Lower leg skin (tissue), 4 donors: ENCODE data around the gene TEPSIN. TPM values are rescaled to one million over a fixed set of nuclear protein-coding genes. Genes with fewer than 3 reads are reported as not detected.

Source experiments
- DNase-seq, 2 donors: peaks; one replicate each; pipeline ENCODE4 v3.0.0-alpha.2; 2019; ENCODE audit warnings: low spot score in 2 of 2
- H3K4me3 ChIP-seq: fragments of 200-600 bp; sonication (generic); 2 replicates; pipeline ENCODE4 v1.5.1; 2017; ENCODE audit warnings: mild to moderate bottlenecking, low read depth; ENCODE audit not compliant: poor library complexity, severe bottlenecking
- POLR2A ChIP-seq, 2 donors: fragments of 450-650 bp; IDR thresholded peaks; one replicate each; pipeline ENCODE4 v1.6.1; 2016 to 2017; ENCODE audit warnings: antibody characterized with exemption in 2 of 2, mild to moderate bottlenecking in 1 of 2, moderate library complexity in 1 of 2
- WGBS, 2 donors: methylation state at CpG; one replicate each; pipeline ENCODE4 v1.1.5; 2018; 5-methylcytosine and 5-hydroxymethylcytosine counted together
- intact Hi-C: fragments of 100-400 bp; cut with DNase I; formaldehyde crosslinking; loops from one replicate; pipeline ENCODE4 v1.15.0; 2023; ENCODE audit warnings: low total_unique reads
- total RNA-seq, 4 donors: library from RNA; depleted of rRNA; stranded (reverse); fragments of >200 nt; gene quantifications; one replicate each; pipeline ENCODE4 v1.1.0, GENCODE V29; 2016
- TF ChIP-seq, protein P1 (sequence below), 3 donors: fragments of 450-650 bp; IDR thresholded peaks; one replicate each; pipeline ENCODE4 v1.5.1; 2016; ENCODE audit warnings: antibody characterized with exemption in 3 of 3, mild to moderate bottlenecking in 3 of 3, moderate library complexity in 2 of 3

TEPSIN gene
- total RNA-seq, 4 donors from 2014 or later, result 40.7 to 104 (median 62.6) TPM

DNA sequence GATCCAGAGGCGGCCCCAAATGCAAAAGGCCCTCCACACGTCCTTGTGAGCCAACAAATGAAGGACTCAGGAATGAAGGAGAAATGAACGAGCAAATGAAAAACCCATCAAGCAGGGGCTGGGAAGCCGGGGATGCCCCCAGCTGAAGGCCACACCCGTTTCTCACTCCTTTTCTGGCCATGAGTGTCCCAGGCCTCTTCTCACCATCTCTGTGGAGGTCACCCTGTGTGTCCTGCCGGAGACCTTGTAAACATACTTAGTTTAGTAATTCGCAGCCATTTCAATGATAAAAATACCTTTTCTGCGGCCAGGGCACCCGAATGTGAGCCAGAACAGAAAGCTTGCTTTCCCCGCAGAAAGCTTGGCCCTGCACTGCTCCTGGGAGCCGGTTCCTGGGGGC is 51.7 kb downstream of the TEPSIN start:
- intact Hi-C loops, result loop anchor here (10.0 kb wide), 1 partner anchor 1222 kb away; no protein-coding TSS in a partner anchor
- H3K4me3 ChIP-seq, result no peak overlapping the region
- no peak for TF ChIP-seq POLR2A (IDR thresholded peaks at IDR 0.05)
- TF ChIP-seq, protein P1, sequence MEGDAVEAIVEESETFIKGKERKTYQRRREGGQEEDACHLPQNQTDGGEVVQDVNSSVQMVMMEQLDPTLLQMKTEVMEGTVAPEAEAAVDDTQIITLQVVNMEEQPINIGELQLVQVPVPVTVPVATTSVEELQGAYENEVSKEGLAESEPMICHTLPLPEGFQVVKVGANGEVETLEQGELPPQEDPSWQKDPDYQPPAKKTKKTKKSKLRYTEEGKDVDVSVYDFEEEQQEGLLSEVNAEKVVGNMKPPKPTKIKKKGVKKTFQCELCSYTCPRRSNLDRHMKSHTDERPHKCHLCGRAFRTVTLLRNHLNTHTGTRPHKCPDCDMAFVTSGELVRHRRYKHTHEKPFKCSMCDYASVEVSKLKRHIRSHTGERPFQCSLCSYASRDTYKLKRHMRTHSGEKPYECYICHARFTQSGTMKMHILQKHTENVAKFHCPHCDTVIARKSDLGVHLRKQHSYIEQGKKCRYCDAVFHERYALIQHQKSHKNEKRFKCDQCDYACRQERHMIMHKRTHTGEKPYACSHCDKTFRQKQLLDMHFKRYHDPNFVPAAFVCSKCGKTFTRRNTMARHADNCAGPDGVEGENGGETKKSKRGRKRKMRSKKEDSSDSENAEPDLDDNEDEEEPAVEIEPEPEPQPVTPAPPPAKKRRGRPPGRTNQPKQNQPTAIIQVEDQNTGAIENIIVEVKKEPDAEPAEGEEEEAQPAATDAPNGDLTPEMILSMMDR (IDR thresholded peaks at IDR 0.05), result no peak
- whole genome bisulfite sequencing, 2 donors, result 95% methylated on average over 11 of the region's 11 CpGs
- no peak for DNase-seq

DNA sequence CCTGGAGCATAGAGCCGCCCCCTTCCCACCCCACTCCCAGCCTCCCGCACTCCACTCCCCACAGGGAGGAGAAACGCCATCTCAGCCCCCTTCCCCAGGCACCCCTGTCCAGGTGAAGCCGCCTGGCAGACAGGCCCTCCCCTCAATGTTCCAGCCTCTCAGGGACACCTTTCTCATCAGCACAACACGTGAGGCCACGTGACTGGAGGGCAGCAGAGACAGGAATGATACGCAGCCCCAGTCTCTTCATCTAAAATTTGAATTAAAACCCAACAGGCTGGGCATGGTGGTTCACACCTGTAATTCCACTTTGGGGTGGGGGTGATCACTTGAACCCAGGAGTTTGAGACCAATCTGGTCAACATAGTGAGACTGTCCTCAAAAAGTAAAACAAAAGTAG is 52.7 kb downstream of the TEPSIN start:
- intact Hi-C loops, result loop anchor here (10.0 kb wide), 1 partner anchor 1221 kb away; no protein-coding TSS in a partner anchor
- no peak overlapping the region for H3K4me3 ChIP-seq
- no peak for DNase-seq
- WGBS, 2 donors, result 76 to 83% methylated on average over 7 of the region's 7 CpGs
- TF ChIP-seq POLR2A (IDR thresholded peaks at IDR 0.05), result no peak
- TF ChIP-seq, protein P1 (IDR thresholded peaks at IDR 0.05), result no peak

DNA sequence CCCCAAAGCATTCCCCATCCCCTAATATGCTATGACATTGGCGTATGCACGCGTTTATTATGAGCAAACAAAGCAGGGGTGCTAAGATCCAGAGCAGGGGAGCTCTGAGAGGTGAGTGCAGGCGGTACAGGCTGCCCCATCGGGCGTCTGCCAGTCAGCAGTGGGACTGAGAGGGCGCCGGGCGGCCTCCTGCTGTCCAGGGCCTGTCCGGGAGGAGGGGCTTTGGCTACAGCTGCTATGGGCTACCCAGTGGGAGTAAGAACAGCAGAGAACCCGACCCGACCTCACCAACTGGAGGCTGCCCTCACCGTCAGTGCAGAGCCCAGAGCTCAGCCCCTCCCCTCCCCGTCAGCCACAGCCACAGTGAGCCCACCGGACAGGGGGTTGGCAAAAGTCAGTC is 54.3 kb downstream of the TEPSIN start:
- 25 to 31% methylated on average over 11 to 15 of the region's 15 CpGs for WGBS, 2 donors
- intact Hi-C loops, result loop anchor here (10.0 kb wide), 1 partner anchor 1220 kb away; no protein-coding TSS in a partner anchor
- H3K4me3 ChIP-seq, result no peak overlapping the region
- DNase-seq, result no peak
- TF ChIP-seq, protein P1 (IDR thresholded peaks at IDR 0.05), result no peak

DNA sequence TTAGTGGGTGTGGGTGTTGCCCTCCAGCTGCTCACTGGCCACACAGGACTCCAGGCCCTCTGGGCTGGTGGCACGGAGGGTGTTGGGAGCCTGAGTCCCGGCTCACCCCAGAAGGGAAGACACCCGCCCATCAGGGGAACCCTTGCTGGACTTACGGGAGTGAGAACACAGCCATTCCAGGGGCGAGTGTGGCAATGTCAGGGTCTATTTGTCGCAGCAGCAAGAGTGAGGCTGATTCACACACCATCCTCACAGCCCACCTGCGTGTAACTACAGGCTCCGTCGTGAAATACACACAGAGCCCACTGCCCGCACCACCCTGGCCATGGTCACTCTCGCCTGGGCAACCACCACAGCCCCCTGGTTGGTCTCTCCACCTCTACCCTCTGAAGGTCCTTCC is 55.0 kb downstream of the TEPSIN start:
- 93% methylated on average over 10 to 11 of the region's 11 CpGs for WGBS, 2 donors

DNA sequence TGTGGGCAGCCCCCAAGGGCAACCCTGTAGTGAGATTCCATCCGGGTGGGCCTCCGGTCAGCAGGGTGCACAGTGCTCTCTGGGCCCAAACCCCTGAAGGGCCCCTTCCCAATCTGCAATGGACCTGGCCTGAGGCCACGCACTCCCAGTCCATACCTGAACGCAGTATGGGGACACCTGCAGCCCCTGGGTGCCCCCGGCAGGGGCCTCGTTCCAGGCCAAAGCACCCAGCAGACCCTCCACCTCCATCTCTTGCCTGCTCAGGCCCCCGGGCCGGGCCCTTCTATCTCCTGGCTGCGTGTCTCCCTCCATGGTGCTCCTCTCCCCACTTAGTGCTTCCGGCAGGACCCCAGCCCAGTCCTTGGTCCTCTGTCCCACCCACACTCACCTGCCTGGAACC is 55.5 kb downstream of the TEPSIN start:
- H3K4me3 ChIP-seq, result no peak overlapping the region
- 89 to 95% methylated on average over 10 of the region's 10 CpGs for WGBS, 2 donors
- DNase-seq, result no peak
- intact Hi-C loops, result loop anchor here (10.0 kb wide), 1 partner anchor 1219 kb away; no protein-coding TSS in a partner anchor
- TF ChIP-seq, protein P1 (IDR thresholded peaks at IDR 0.05), result no peak
- TF ChIP-seq POLR2A (IDR thresholded peaks at IDR 0.05), result no peak

More for the DNA sequence above, 55.0 kb downstream of the TEPSIN start:
- intact Hi-C loops, result loop anchor here (10.0 kb wide), 1 partner anchor 1219 kb away; no protein-coding TSS in a partner anchor
- no peak for DNase-seq
- TF ChIP-seq, protein P1 (IDR thresholded peaks at IDR 0.05), result no peak
- no peak for TF ChIP-seq POLR2A (IDR thresholded peaks at IDR 0.05)
- no peak overlapping the region for H3K4me3 ChIP-seq

DNA sequence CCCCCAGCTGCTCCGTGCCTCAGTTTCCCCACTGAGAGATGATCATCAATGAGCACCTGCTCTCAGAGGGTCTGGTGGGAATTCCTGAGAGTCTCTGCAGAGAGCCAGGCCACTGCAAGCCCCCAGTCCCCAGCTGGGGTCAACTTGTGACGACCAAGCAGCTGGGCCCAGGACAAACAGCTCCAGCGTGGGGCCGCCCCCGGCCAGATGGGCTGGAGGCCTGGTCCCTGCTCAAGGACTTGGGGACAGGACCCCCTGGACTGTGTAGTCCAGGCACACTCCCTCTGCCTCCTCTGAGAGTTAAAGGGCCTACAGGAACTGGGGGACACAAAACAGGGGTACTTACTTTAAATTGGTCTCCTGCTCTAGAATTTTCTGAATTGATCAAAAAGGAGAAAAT is 56.3 kb downstream of the TEPSIN start:
- no peak overlapping the region for H3K4me3 ChIP-seq
- WGBS, 2 donors, result 86 to 92% methylated on average over 4 to 5 of the region's 5 CpGs
- intact Hi-C loops, result loop anchor here (10.0 kb wide), 1 partner anchor 1218 kb away; no protein-coding TSS in a partner anchor
- DNase-seq, result no peak
- no peak for TF ChIP-seq POLR2A (IDR thresholded peaks at IDR 0.05)
- TF ChIP-seq, protein P1 (IDR thresholded peaks at IDR 0.05), result no peak
